ENCODE results near the gene DOP1B.

Gene DOP1B

DNA sequence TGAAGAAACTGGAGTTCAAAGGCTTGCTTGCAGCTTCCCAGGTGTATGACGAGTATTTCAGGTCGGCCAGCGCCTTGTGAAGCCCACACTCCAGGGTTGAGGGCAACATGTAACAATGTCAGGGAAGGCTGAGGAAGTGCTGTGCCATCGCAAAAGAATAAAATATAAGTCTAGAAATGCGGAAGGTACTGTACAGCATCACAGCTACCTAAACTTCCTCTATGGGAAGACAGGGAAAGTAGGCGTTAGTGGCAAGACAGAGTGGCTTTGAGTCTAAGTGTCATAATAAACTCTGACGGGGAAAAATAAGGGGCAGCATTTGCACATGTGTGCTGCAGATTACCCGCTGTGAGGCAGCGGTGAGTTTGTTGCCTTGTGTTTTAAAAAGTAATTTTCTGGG lies 28.9 kb downstream of the DOP1B start:
- DNase-seq = no peak
- H3K4me1 ChIP-seq (ENCODE audit: low read length) = no peaks in the 10 kb centered on the region
- TF ChIP-seq EZH2 (optimal IDR thresholded peaks at IDR 0.05; ENCODE audit: low read depth, low read length) (no peak), EZH2phosphoT487 (IDR thresholded peaks at IDR 0.05; ENCODE audit: low read length) (no peak)
- TF ChIP-seq, protein P1, sequence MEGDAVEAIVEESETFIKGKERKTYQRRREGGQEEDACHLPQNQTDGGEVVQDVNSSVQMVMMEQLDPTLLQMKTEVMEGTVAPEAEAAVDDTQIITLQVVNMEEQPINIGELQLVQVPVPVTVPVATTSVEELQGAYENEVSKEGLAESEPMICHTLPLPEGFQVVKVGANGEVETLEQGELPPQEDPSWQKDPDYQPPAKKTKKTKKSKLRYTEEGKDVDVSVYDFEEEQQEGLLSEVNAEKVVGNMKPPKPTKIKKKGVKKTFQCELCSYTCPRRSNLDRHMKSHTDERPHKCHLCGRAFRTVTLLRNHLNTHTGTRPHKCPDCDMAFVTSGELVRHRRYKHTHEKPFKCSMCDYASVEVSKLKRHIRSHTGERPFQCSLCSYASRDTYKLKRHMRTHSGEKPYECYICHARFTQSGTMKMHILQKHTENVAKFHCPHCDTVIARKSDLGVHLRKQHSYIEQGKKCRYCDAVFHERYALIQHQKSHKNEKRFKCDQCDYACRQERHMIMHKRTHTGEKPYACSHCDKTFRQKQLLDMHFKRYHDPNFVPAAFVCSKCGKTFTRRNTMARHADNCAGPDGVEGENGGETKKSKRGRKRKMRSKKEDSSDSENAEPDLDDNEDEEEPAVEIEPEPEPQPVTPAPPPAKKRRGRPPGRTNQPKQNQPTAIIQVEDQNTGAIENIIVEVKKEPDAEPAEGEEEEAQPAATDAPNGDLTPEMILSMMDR (IDR thresholded peaks at IDR 0.05; ENCODE audit: low read length) = no peak
- no peaks in the 10 kb centered on the region for H3K9me3 ChIP-seq (replicated peaks; ENCODE audit: insufficient read depth, low read length)
- H3K27ac ChIP-seq (ENCODE audit: low read length) = no peak overlapping the region
- H3F3A ChIP-seq (ENCODE audit: insufficient read depth, low read length) = no peaks in the 10 kb centered on the region
- H4K20me1 ChIP-seq (ENCODE audit: insufficient read depth, low read length) = no peaks in the 10 kb centered on the region
- no peaks in the 10 kb centered on the region for H3K36me3 ChIP-seq (replicated peaks; ENCODE audit: insufficient read depth, low read length)
- no peak overlapping the region for H3K4me3 ChIP-seq (ENCODE audit: low read length)
- H2AFZ ChIP-seq (ENCODE audit: low read length) = no peak overlapping the region
- H3K9me2 ChIP-seq (replicated peaks; ENCODE audit: insufficient read depth, low read length) = no peaks in the 10 kb centered on the region
- no peak overlapping the region for H3K4me2 ChIP-seq (ENCODE audit: low read depth, low read length)
- no peak overlapping the region for H3K9ac ChIP-seq (ENCODE audit: low read length)
- H3K79me2 ChIP-seq (ENCODE audit: low read length) = no peaks in the 10 kb centered on the region
- no peaks in the 10 kb centered on the region for H3K27me3 ChIP-seq (replicated peaks; ENCODE audit: insufficient read depth, low read length)

DNA sequence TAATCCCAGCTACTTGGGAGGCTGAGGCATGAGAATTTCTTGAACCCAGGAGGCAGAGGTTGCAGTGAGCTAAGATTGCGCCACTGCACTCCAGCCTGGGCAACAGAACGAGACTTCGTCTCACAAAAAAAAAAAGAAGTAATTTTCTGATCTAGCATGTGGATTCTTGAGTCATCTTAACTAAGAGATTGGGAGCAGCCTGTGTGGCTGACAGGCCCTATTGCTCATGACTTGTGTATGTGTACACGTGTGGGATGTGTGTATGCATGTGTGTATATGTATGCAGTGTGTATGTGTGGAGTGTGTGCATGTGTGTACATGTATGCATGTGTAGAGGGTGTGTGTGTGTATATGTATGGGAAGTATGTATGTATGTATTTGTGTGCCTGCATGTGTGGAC lies 29.5 kb downstream of the DOP1B start:
- no peaks in the 10 kb centered on the region for H4K20me1 ChIP-seq (ENCODE audit: insufficient read depth, low read length)
- no peaks in the 10 kb centered on the region for H3K9me2 ChIP-seq (replicated peaks; ENCODE audit: insufficient read depth, low read length)
- no peak for TF ChIP-seq EZH2 (optimal IDR thresholded peaks at IDR 0.05; ENCODE audit: low read depth, low read length)
- H3K79me2 ChIP-seq (ENCODE audit: low read length) = no peaks in the 10 kb centered on the region
- no peaks in the 10 kb centered on the region for H3K9me3 ChIP-seq (replicated peaks; ENCODE audit: insufficient read depth, low read length)
- no peaks in the 10 kb centered on the region for H3K27me3 ChIP-seq (replicated peaks; ENCODE audit: insufficient read depth, low read length)
- no peak overlapping the region for H3K4me3 ChIP-seq (ENCODE audit: low read length)
- no peak overlapping the region for H3K4me2 ChIP-seq (ENCODE audit: low read depth, low read length)
- H3K4me1 ChIP-seq (ENCODE audit: low read length) = no peaks in the 10 kb centered on the region
- no peaks in the 10 kb centered on the region for H3K36me3 ChIP-seq (replicated peaks; ENCODE audit: insufficient read depth, low read length)
- H3F3A ChIP-seq (ENCODE audit: insufficient read depth, low read length) = no peaks in the 10 kb centered on the region
- no peak overlapping the region for H3K9ac ChIP-seq (ENCODE audit: low read length)
- no peak overlapping the region for H2AFZ ChIP-seq (ENCODE audit: low read length)
- H3K27ac ChIP-seq (ENCODE audit: low read length) = no peak overlapping the region
- no peak for DNase-seq

DNA sequence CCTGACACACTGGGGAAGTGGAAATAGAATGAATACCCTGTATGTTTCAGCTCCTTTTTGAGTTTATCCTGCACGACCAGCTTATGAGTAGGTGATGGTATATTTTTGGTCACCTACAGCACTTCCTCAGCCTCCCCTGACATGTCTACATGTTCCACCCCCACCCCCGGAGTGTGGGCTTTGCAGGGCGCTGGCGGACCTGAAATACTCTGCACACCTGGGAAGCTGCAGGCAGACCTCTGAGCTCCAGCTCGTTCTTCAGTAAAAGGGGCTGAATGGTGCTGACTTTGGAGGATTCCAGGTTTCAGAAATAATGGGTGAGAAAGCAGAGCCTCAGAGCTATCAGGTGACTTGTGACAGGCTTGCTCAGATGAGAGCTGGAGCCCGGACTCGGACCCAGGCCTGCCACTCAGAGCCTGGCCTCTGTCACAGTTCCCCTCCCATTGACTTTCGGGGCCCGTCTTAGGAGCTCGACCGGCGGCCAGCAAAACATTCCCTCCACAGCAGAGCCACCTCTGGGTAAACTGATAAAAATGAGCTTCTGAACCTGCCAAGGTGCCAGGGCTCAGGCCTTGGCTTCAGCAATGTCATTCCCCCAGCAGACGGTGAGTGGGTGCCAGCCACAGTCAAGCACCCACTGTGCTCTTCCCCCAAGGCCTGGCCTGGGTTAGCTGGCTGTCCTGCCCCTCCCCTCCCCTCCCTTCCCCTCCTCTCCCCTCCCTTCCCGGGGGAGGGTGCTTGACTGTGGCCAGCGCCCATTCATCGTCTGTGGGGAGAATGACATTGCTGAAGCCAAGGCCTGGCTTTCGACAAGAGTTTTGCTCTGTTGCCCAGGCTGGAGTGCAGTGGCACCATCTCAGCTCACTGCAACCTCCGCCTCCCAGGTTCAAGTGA lies 30.1 kb downstream of the DOP1B start:
- Histone ChIP-seq H3K9me2 (replicated peaks; ENCODE audit: insufficient read depth, low read length) (no peaks in the 10 kb centered on the region), H3K4me3 (ENCODE audit: low read length) (no peak overlapping the region), H3K27me3 (replicated peaks; ENCODE audit: insufficient read depth, low read length) (no peaks in the 10 kb centered on the region), H2AFZ (ENCODE audit: low read length) (no peak overlapping the region), H4K20me1 (ENCODE audit: insufficient read depth, low read length) (no peaks in the 10 kb centered on the region), H3K27ac (ENCODE audit: low read length) (no peak overlapping the region), H3K9ac (ENCODE audit: low read length) (no peak overlapping the region), H3K79me2 (ENCODE audit: low read length) (no peaks in the 10 kb centered on the region), H3K9me3 (replicated peaks; ENCODE audit: insufficient read depth, low read length) (no peaks in the 10 kb centered on the region), H3F3A (ENCODE audit: insufficient read depth, low read length) (no peaks in the 10 kb centered on the region), H3K36me3 (replicated peaks; ENCODE audit: insufficient read depth, low read length) (no peaks in the 10 kb centered on the region), H3K4me2 (ENCODE audit: low read depth, low read length) (no peak overlapping the region), H3K4me1 (ENCODE audit: low read length) (no peaks in the 10 kb centered on the region)
- TF ChIP-seq EZH2phosphoT487 (IDR thresholded peaks at IDR 0.05; ENCODE audit: low read length) (no peak), EZH2 (optimal IDR thresholded peaks at IDR 0.05; ENCODE audit: low read depth, low read length) (no peak)
- TF ChIP-seq, protein P1 (IDR thresholded peaks at IDR 0.05; ENCODE audit: low read length) = no peak
- no peak for DNase-seq

DNA sequence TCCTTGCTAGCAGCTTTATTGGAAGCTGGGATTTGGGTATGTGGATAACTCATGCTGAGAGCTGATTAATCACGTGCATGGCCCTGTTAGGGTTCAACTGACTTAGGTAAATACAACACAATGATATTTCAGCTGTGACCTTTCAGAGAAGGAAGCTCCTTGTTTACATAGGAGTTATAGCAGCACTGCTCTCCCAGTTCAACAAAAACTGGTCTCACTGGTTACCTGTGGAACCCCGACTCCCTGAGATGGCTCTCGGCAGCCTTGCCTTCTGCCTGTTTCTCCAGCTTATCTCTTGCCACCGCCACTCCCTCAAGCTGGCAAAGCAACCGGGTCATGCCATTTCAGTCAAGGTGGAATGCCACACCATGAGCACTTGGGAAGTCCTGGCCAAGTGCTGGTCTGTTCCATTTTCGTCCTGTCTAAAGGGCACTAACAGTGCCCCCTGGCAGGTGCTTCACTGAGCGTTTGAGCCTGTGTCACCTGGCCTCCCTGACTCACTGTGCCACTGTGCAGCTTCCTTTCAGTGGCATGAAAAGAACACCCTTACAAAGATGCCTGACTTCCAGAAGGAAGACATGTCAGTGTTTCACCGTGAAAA lies 31.6 kb downstream of the DOP1B start:
- Histone ChIP-seq H3K79me2 (ENCODE audit: low read length) (no peaks in the 10 kb centered on the region), H3K36me3 (replicated peaks; ENCODE audit: insufficient read depth, low read length) (no peaks in the 10 kb centered on the region), H3F3A (ENCODE audit: insufficient read depth, low read length) (no peaks in the 10 kb centered on the region), H3K9ac (ENCODE audit: low read length) (no peak overlapping the region), H3K27me3 (replicated peaks; ENCODE audit: insufficient read depth, low read length) (no peaks in the 10 kb centered on the region), H3K27ac (ENCODE audit: low read length) (no peak overlapping the region), H3K4me2 (ENCODE audit: low read depth, low read length) (no peak overlapping the region), H4K20me1 (ENCODE audit: insufficient read depth, low read length) (no peaks in the 10 kb centered on the region), H3K9me2 (replicated peaks; ENCODE audit: insufficient read depth, low read length) (no peaks in the 10 kb centered on the region), H2AFZ (ENCODE audit: low read length) (no peak overlapping the region), H3K4me1 (ENCODE audit: low read length) (no peaks in the 10 kb centered on the region), H3K9me3 (replicated peaks; ENCODE audit: insufficient read depth, low read length) (no peaks in the 10 kb centered on the region), H3K4me3 (ENCODE audit: low read length) (no peak overlapping the region)
- no peak for DNase-seq
- TF ChIP-seq, protein P1 (IDR thresholded peaks at IDR 0.05; ENCODE audit: low read length) = no peak
- TF ChIP-seq EZH2 (optimal IDR thresholded peaks at IDR 0.05; ENCODE audit: low read depth, low read length) = no peak
- no peak for TF ChIP-seq EZH2phosphoT487 (IDR thresholded peaks at IDR 0.05; ENCODE audit: low read length)

Measured in MM.1S (cell line).